HCT116 (cell line): Measurements from ENCODE around the gene RGS9BP. TPM values are rescaled to one million over a fixed set of nuclear protein-coding genes. Genes with fewer than 3 reads are reported as not detected.

Experiments used
- ATAC-seq: fragments of 200-7000 bp; cut with Tn5 transposase; 2 replicates; pipeline ENCODE4 v1.9.1; 2020; ENCODE audit warnings: mild to moderate bottlenecking, moderate library complexity
- BruUV-seq: library from RNA; stranded (reverse); fragments of 400-500 nt; replicated peaks from 2 replicates; lab custom pipeline; 2021; lab: Mats Ljungman, UMichigan
- CTCF ChIA-PET: fragments of 300-600 bp; sonication (Branson Sonifier 250); formaldehyde crosslinking; loops from one replicate; lab custom pipeline; 2021; ENCODE audit warnings: antibody characterized with exemption; lab: Charles Lee
- POLR2A ChIA-PET: fragments of 300-600, 350-600 bp; sonication (Branson Sonifier 250); formaldehyde crosslinking; loops from one replicate; lab custom pipeline; 2021; ENCODE audit warnings: antibody characterized with exemption; lab: Charles Lee
- RAD21 ChIA-PET, 2 experiments: fragments of 300-600 bp; sonication (Branson Sonifier 250); formaldehyde crosslinking; loops; one replicate each; lab custom pipeline; 2023; ENCODE audit warnings: low total read pairs in 2 of 2; ENCODE audit not compliant: uncharacterized antibody in 2 of 2, unreplicated experiment in 2 of 2, low non-redundant PET in 1 of 2; lab: Charles Lee
- DNase-seq: peaks from one replicate; pipeline ENCODE4 v3.0.0-alpha.2; 2010; ENCODE audit warnings: low read depth, low spot score
- H2AFZ ChIP-seq: fragments of 200-600 bp; shearing (Covaris generic), sonication (generic); 2 replicates; pipeline ENCODE4 v1.6.1; 2017; ENCODE audit warnings: low read depth, mixed run types, mixed read lengths, antibody characterized with exemption, low read length; ENCODE audit not compliant: poor library complexity, severe bottlenecking
- H3K27ac ChIP-seq: 2 replicates; pipeline ENCODE4 v1.5.1; 2012; ENCODE audit warnings: low read depth, low read length
- H3K27me3 ChIP-seq: fragments of 200-600 bp; sonication (generic); 2 replicates; pipeline ENCODE4 v1.6.1; 2016; ENCODE audit warnings: mixed run types, low read length, mixed read lengths; ENCODE audit not compliant: insufficient read depth
- H3K36me3 ChIP-seq, 2 experiments: fragments of 200-500 bp in 1 of 2; fragments of 200-600 bp in 1 of 2; sonication (Bioruptor generic) in 1 of 2; sonication (generic) in 1 of 2; 2 replicates each; pipeline versions ENCODE4 v1.5.1 to v1.6.1; 2014 to 2016; ENCODE audit warnings: low read length in 2 of 2, inconsistent platforms in 1 of 2, mixed read lengths in 1 of 2, mixed run types in 1 of 2; ENCODE audit not compliant: insufficient read depth in 2 of 2, control insufficient read depth in 1 of 2
- H3K4me1 ChIP-seq, 2 experiments: fragments of 200-600 bp in 1 of 2; sonication (generic) in 1 of 2; 2 replicates each; pipeline versions ENCODE4 v1.5.1 to v1.6.1; 2012 to 2017; ENCODE audit warnings: low read length in 2 of 2, inconsistent platforms in 1 of 2, mild to moderate bottlenecking in 1 of 2, mixed read lengths in 1 of 2, mixed run types in 1 of 2, moderate library complexity in 1 of 2; ENCODE audit not compliant: insufficient read depth in 2 of 2, control insufficient read depth in 1 of 2
- H3K4me2 ChIP-seq: fragments of 200-600 bp; sonication (generic); 2 replicates; pipeline ENCODE4 v1.6.1; 2017; ENCODE audit warnings: mixed run types, low read length, mixed read lengths
- H3K4me3 ChIP-seq, 2 experiments: fragments of 200-600 bp in 1 of 2; sonication (generic) in 1 of 2; replicated peaks in 1 of 2; 2 replicates each; pipeline ENCODE4 v1.5.1; 2011 to 2016; ENCODE audit warnings: low read length in 2 of 2, control low read depth in 1 of 2, low read depth in 1 of 2, mild to moderate bottlenecking in 1 of 2, mixed read lengths in 1 of 2, mixed run types in 1 of 2
- H3K79me2 ChIP-seq: fragments of 200-600 bp; sonication (generic); 2 replicates; pipeline ENCODE4 v1.6.1; 2017; ENCODE audit warnings: mild to moderate bottlenecking, mixed run types, low read length, moderate library complexity, mixed read lengths; ENCODE audit not compliant: insufficient read depth
- H3K9ac ChIP-seq: fragments of 200-600 bp; sonication (generic); 2 replicates; pipeline ENCODE4 v1.6.1; 2016; ENCODE audit warnings: low read length, mixed read lengths
- H3K9me2 ChIP-seq: fragments of 200-600 bp; sonication (generic), shearing (Covaris generic); 2 replicates; pipeline ENCODE4 v1.6.1; 2017; ENCODE audit warnings: mixed run types, mild to moderate bottlenecking, moderate library complexity; ENCODE audit not compliant: insufficient read depth
- H3K9me3 ChIP-seq, 2 experiments: fragments of 200-500 bp in 1 of 2; fragments of 200-600 bp in 1 of 2; sonication (Bioruptor generic) in 1 of 2; sonication (generic) in 1 of 2; 2 replicates each; pipeline ENCODE4 v1.6.1; 2014 to 2017; ENCODE audit warnings: low read length in 2 of 2, mixed read lengths in 2 of 2, inconsistent platforms in 1 of 2, low read depth in 1 of 2, mild to moderate bottlenecking in 1 of 2, mixed run types in 1 of 2, moderate library complexity in 1 of 2; ENCODE audit not compliant: control insufficient read depth in 1 of 2, insufficient read depth in 1 of 2
- H4K20me1 ChIP-seq: fragments of 200-600 bp; sonication (generic), shearing (Covaris generic); 2 replicates; pipeline ENCODE4 v1.6.1; 2017; ENCODE audit warnings: mixed run types, mild to moderate bottlenecking, moderate library complexity; ENCODE audit not compliant: insufficient read depth
- CTCF ChIP-seq, 3 experiments: fragments of 200-600 bp in 1 of 3; sonication (generic) in 1 of 3; IDR thresholded peaks in 2 of 3; conservative IDR thresholded peaks in 1 of 3; 2 replicates each; pipeline ENCODE4 v1.5.1; 2012 to 2017; ENCODE audit warnings: low read depth in 2 of 3, low read length in 2 of 3, antibody characterized with exemption in 1 of 3, borderline replicate concordance in 1 of 3, control low read depth in 1 of 3, mild to moderate bottlenecking in 1 of 3, mixed read lengths in 1 of 3, mixed run types in 1 of 3, moderate library complexity in 1 of 3; ENCODE audit not compliant: insufficient read depth in 1 of 3
- EGR1 ChIP-seq: IDR thresholded peaks from 2 replicates; pipeline ENCODE4 v1.6.1; 2012; ENCODE audit warnings: low read depth
- EZH2phosphoT487 ChIP-seq: fragments of 200-600 bp; IDR thresholded peaks from 2 replicates; pipeline ENCODE4 v1.6.1; 2018; ENCODE audit warnings: antibody characterized with exemption, borderline replicate concordance
- FOSL1 ChIP-seq: IDR thresholded peaks from 2 replicates; pipeline ENCODE4 v1.6.1; 2012; ENCODE audit warnings: low read depth
- JUND ChIP-seq: IDR thresholded peaks from 2 replicates; pipeline ENCODE4 v1.6.1; 2012
- MAX ChIP-seq: IDR thresholded peaks from 2 replicates; pipeline ENCODE4 v1.6.1; 2012
- POLR2A ChIP-seq: IDR thresholded peaks from 2 replicates; pipeline ENCODE4 v1.7.0; 2011; ENCODE audit warnings: borderline replicate concordance; ENCODE audit not compliant: insufficient read depth, insufficient read length; ENCODE audit errors: extremely low read depth
- RAD21 ChIP-seq: IDR thresholded peaks from 2 replicates; pipeline ENCODE4 v1.6.1; 2012; ENCODE audit warnings: low read depth, mild to moderate bottlenecking
- REST ChIP-seq: IDR thresholded peaks from 2 replicates; pipeline ENCODE4 v1.6.1; 2012; ENCODE audit warnings: low read depth
- SRF ChIP-seq: IDR thresholded peaks from 2 replicates; pipeline ENCODE4 v1.6.1; 2012; ENCODE audit warnings: low read depth
- TCF7L2 ChIP-seq: IDR thresholded peaks from 2 replicates; pipeline ENCODE4 v1.7.0; 2011; ENCODE audit warnings: borderline replicate concordance, inconsistent platforms; ENCODE audit not compliant: insufficient read depth, insufficient read length; ENCODE audit errors: extremely low read depth
- YY1 ChIP-seq: IDR thresholded peaks from 2 replicates; pipeline ENCODE4 v1.6.1; 2011; ENCODE audit warnings: low read length, low read depth, moderate library complexity, mild to moderate bottlenecking; ENCODE audit not compliant: insufficient replicate concordance; ENCODE audit errors: extremely low read depth
- ZNF274 ChIP-seq: fragments of 200-500 bp; sonication (Bioruptor generic); IDR thresholded peaks from 2 replicates; pipeline ENCODE4 v1.6.1; 2014; ENCODE audit warnings: mild to moderate bottlenecking, low read depth, low read length, inconsistent platforms
- intact Hi-C: fragments of 100-400 bp; cut with micrococcal nuclease; formaldehyde crosslinking; loops from 2 replicates; pipeline ENCODE4 v1.10.0; 2022
- total RNA-seq: library from RNA; stranded (reverse); gene quantifications from one replicate; pipeline ENCODE4 v1.2.1, GENCODE V29; 2021; ENCODE audit not compliant: unreplicated experiment

RGS9BP gene
- total RNA-seq, 1 experiment from 2014 or later: 0.54 TPM

GRCh38 chr19:32709032-32709431, 33.4 kb downstream of the RGS9BP start:
- Histone ChIP-seq H3K27ac (no peak overlapping the region), H3K79me2 (peaks cover 46% of the 10 kb centered on the region), H4K20me1 (no peaks in the 10 kb centered on the region), H3K27me3 (no peaks in the 10 kb centered on the region), H3K9me2 (no peaks in the 10 kb centered on the region), H2AFZ (no peak overlapping the region), H3K9ac (no peak overlapping the region), H3K4me3 (no peak overlapping the region), H3K36me3 (peaks cover 19 to 42% of the 10 kb centered on the region in 2 experiments), H3K4me1 (no peaks in the 10 kb centered on the region), H3K9me3 (peaks cover 2 to 4% of the 10 kb centered on the region in 2 experiments; a peak in 3 of 4 replicates), H3K4me2 (no peak overlapping the region)
- no TSS peak for BruUV-seq
- DNase-seq: no peak
- ChIA-PET CTCF (no interaction called here), RAD21 (no interaction called here), POLR2A (no interaction called here)
- no peak for TF ChIP-seq ZNF274
- no peak for TF ChIP-seq FOSL1
- no peak for TF ChIP-seq SRF
- TF ChIP-seq RAD21: no peak
- no peak for TF ChIP-seq TCF7L2
- no peak for TF ChIP-seq YY1
- TF ChIP-seq JUND: no peak
- no peak for TF ChIP-seq MAX
- no peak for TF ChIP-seq EGR1
- no peak for TF ChIP-seq CTCF (IDR thresholded peaks at IDR 0.05 in 2 of 3, conservative IDR thresholded peaks at IDR 0.05 in 1 of 3; ENCODE audit: borderline replicate concordance in 1 of 3, insufficient read depth in 1 of 3, low read depth in 2 of 3, low read length in 2 of 3)
- no peak for TF ChIP-seq POLR2A
- TF ChIP-seq REST: no peak
- no peak for TF ChIP-seq EZH2phosphoT487
- ATAC-seq: no peak
- intact Hi-C loops: no loop called here
